ENCODE measurements around the gene BMP2K. TPM values are rescaled to one million over a fixed set of nuclear protein-coding genes. Genes with fewer than 3 reads are reported as not detected.

BMP2K gene
- total and polyA plus RNA-seq, 7 donors = 13.2 to 37.9 (median 30.0) TPM

DNA sequence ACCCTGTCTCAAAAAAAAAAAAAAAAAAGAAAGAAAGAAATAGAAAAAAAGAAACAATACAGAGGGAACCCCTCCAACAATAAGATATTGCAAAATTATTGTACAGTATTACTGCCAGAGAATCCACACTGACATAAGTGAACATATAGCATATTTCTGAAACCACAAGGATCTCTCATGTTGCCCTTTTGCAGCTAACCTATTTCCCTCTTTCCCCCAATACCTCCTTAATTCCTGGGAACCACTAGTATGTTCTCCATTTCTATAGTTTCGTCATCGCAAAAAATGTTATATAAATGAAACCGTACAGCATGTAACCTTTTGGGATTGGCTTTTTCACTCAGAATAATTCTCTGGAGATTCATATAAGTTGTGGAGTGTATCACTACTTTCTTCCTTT, 20.0 kb upstream of the BMP2K start:
- H3K36me3 ChIP-seq = no peaks in the 10 kb centered on the region
- TF ChIP-seq EP300 (IDR thresholded peaks at IDR 0.05) (no peak), POLR2A (IDR thresholded peaks at IDR 0.05) (no peak), POLR2AphosphoS5 (IDR thresholded peaks at IDR 0.05) (no peak)
- TF ChIP-seq, protein P1, sequence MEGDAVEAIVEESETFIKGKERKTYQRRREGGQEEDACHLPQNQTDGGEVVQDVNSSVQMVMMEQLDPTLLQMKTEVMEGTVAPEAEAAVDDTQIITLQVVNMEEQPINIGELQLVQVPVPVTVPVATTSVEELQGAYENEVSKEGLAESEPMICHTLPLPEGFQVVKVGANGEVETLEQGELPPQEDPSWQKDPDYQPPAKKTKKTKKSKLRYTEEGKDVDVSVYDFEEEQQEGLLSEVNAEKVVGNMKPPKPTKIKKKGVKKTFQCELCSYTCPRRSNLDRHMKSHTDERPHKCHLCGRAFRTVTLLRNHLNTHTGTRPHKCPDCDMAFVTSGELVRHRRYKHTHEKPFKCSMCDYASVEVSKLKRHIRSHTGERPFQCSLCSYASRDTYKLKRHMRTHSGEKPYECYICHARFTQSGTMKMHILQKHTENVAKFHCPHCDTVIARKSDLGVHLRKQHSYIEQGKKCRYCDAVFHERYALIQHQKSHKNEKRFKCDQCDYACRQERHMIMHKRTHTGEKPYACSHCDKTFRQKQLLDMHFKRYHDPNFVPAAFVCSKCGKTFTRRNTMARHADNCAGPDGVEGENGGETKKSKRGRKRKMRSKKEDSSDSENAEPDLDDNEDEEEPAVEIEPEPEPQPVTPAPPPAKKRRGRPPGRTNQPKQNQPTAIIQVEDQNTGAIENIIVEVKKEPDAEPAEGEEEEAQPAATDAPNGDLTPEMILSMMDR (IDR thresholded peaks at IDR 0.05) = no peak
- no peak overlapping the region for H3K27ac ChIP-seq
- H3K9me3 ChIP-seq = no peaks in the 10 kb centered on the region
- intact Hi-C loops (cut with DNase I) = no loop called here
- no peak for DNase-seq
- H3K4me1 ChIP-seq = no peaks in the 10 kb centered on the region
- H3K27me3 ChIP-seq = no peaks in the 10 kb centered on the region
- whole genome bisulfite sequencing, 2 donors = 95 to 96% methylated on average over 3 of the region's 3 CpGs
- no peak overlapping the region for H3K4me3 ChIP-seq

- H3K27ac ChIP-seq = no peak overlapping the region
- no peaks in the 10 kb centered on the region for H3K4me1 ChIP-seq
- TF ChIP-seq POLR2AphosphoS5 (IDR thresholded peaks at IDR 0.05) (no peak), EP300 (IDR thresholded peaks at IDR 0.05) (no peak), POLR2A (IDR thresholded peaks at IDR 0.05) (no peak)
- TF ChIP-seq, protein P1 (IDR thresholded peaks at IDR 0.05) = no peak
- no peaks in the 10 kb centered on the region for H3K9me3 ChIP-seq
- DNase-seq = no peak
- H3K27me3 ChIP-seq = no peaks in the 10 kb centered on the region
- no peaks in the 10 kb centered on the region for H3K36me3 ChIP-seq
- no peak overlapping the region for H3K4me3 ChIP-seq
- WGBS, 2 donors = 92 to 96% methylated on average over 1 of the region's 1 CpG
- intact Hi-C loops (cut with DNase I) = no loop called here
Observed at GRCh38 chr4:78756776-78757175, 19.4 kb upstream of the BMP2K start.

GRCh38 chr4:78757574-78757973, 18.6 kb upstream of the BMP2K start:
- Histone ChIP-seq H3K9me3 (no peaks in the 10 kb centered on the region), H3K4me1 (no peaks in the 10 kb centered on the region), H3K27me3 (no peaks in the 10 kb centered on the region), H3K36me3 (no peaks in the 10 kb centered on the region), H3K4me3 (no peak overlapping the region), H3K27ac (no peak overlapping the region)
- WGBS, 2 donors = 91 to 94% methylated on average over 1 of the region's 1 CpG
- no peak for DNase-seq
- intact Hi-C loops (cut with DNase I) = no loop called here
- TF ChIP-seq POLR2A (IDR thresholded peaks at IDR 0.05) (no peak), EP300 (IDR thresholded peaks at IDR 0.05) (no peak)

DNA sequence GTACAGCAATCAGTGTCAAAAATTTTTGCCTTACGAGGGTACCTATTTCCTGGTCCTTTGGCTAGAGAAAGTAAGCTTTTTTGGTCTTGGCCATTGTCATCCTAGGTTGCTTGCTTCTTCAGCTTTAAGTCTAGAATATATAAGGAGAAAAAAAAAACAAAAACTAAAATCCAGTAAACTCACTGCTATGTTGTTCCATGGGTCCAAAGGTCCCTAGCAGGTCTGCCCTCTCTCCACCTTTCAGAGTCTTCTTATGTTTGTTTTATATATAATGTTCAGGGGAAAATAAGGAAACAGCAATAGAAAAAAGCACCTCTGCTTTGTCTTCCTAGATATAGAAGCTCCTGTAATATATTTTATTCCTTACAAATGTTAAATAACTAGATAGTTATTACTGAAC, 18.1 kb upstream of the BMP2K start:
- H3K4me3 ChIP-seq = no peak overlapping the region
- no peak for TF ChIP-seq POLR2A (IDR thresholded peaks at IDR 0.05)
- TF ChIP-seq, protein P1 (IDR thresholded peaks at IDR 0.05) = no peak
- TF ChIP-seq POLR2AphosphoS5 (IDR thresholded peaks at IDR 0.05) = no peak
- TF ChIP-seq EP300 (IDR thresholded peaks at IDR 0.05) = no peak
- H3K36me3 ChIP-seq = no peaks in the 10 kb centered on the region
- no peaks in the 10 kb centered on the region for H3K27me3 ChIP-seq
- no peaks in the 10 kb centered on the region for H3K4me1 ChIP-seq
- no peaks in the 10 kb centered on the region for H3K9me3 ChIP-seq
- 84 to 92% methylated on average over 1 of the region's 1 CpG for WGBS, 2 donors
- no peak overlapping the region for H3K27ac ChIP-seq
- intact Hi-C loops (cut with DNase I) = no loop called here
- DNase-seq = no peak

DNA sequence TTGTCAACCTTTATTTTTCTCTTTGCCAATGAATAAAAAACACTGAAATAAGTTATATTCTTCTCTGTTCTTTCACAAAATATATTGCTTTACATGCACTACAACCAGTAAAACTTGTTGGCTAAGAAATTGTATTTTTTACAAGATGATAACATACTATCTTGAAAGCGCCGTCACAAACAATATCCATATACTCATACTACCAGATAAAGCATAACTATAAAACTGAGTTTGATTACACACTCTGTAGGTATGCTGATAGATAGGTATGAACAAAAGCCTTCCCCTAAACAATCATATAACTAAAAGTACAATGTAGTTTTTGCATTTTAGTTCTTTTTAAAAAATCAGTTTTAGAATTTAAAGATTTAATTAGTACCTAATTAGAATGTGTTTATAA, 13.6 kb upstream of the BMP2K start:
- no peak for DNase-seq
- H3K4me3 ChIP-seq = no peak overlapping the region
- no peak overlapping the region for H3K27ac ChIP-seq
- TF ChIP-seq POLR2A (IDR thresholded peaks at IDR 0.05) (no peak), POLR2AphosphoS5 (IDR thresholded peaks at IDR 0.05) (no peak), EP300 (IDR thresholded peaks at IDR 0.05) (no peak)
- TF ChIP-seq, protein P1 (IDR thresholded peaks at IDR 0.05) = no peak
- intact Hi-C loops (cut with DNase I) = no loop called here
- 17 to 73% methylated on average over 2 of the region's 2 CpGs for WGBS, 2 donors
- no peaks in the 10 kb centered on the region for H3K9me3 ChIP-seq
- H3K27me3 ChIP-seq = no peaks in the 10 kb centered on the region
- no peaks in the 10 kb centered on the region for H3K36me3 ChIP-seq
- H3K4me1 ChIP-seq = no peaks in the 10 kb centered on the region
